ENCODE results near the gene DPYSL4.

DNA sequence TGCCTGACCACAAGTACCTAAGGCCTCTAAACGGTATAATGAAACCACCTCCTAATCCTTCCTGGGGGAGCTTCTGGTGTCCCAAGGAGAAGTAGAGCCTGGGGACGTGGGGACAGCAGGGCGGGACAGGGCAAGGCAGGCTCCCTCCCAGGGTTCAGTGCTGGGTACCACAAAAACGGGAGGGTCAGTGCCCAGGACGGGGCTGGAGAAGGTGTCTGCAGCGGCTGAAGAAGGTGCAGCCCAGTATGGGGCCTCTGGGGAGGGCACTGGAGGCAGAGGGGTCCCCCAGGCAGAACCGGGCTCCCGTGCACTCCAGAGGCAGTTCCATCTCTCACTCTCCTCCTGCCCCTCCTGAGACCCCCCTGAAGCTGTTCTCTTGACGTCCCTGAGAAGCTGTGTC lies 46.2 kb downstream of the DPYSL4 start:
- TF ChIP-seq POLR2AphosphoS5 (IDR thresholded peaks at IDR 0.05; ENCODE audit: low read depth, low read length) (no peak), TAF1 (IDR thresholded peaks at IDR 0.05; ENCODE audit: borderline replicate concordance, insufficient read depth, low read length) (no peak)
- TF ChIP-seq, protein P1, sequence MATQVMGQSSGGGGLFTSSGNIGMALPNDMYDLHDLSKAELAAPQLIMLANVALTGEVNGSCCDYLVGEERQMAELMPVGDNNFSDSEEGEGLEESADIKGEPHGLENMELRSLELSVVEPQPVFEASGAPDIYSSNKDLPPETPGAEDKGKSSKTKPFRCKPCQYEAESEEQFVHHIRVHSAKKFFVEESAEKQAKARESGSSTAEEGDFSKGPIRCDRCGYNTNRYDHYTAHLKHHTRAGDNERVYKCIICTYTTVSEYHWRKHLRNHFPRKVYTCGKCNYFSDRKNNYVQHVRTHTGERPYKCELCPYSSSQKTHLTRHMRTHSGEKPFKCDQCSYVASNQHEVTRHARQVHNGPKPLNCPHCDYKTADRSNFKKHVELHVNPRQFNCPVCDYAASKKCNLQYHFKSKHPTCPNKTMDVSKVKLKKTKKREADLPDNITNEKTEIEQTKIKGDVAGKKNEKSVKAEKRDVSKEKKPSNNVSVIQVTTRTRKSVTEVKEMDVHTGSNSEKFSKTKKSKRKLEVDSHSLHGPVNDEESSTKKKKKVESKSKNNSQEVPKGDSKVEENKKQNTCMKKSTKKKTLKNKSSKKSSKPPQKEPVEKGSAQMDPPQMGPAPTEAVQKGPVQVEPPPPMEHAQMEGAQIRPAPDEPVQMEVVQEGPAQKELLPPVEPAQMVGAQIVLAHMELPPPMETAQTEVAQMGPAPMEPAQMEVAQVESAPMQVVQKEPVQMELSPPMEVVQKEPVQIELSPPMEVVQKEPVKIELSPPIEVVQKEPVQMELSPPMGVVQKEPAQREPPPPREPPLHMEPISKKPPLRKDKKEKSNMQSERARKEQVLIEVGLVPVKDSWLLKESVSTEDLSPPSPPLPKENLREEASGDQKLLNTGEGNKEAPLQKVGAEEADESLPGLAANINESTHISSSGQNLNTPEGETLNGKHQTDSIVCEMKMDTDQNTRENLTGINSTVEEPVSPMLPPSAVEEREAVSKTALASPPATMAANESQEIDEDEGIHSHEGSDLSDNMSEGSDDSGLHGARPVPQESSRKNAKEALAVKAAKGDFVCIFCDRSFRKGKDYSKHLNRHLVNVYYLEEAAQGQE (IDR thresholded peaks at IDR 0.05; ENCODE audit: insufficient read depth in 1 of 2, low read depth in 2 of 2, low read length in 2 of 2), result no peak

All from PFSK-1 (cell line).